ENCODE results near the gene MLX.
"Not testable (repeated sequence)": the region's sequence is repeated elsewhere in the genome, so short reads cannot be mapped to it uniquely, and the experiment has no call there.

Gene MLX

GRCh38 chr17:42536372-42537155 is 30.3 kb upstream of the MLX start:
- peak; percentile 54 for DNase-seq (ENCODE audit: low read depth)

DNA sequence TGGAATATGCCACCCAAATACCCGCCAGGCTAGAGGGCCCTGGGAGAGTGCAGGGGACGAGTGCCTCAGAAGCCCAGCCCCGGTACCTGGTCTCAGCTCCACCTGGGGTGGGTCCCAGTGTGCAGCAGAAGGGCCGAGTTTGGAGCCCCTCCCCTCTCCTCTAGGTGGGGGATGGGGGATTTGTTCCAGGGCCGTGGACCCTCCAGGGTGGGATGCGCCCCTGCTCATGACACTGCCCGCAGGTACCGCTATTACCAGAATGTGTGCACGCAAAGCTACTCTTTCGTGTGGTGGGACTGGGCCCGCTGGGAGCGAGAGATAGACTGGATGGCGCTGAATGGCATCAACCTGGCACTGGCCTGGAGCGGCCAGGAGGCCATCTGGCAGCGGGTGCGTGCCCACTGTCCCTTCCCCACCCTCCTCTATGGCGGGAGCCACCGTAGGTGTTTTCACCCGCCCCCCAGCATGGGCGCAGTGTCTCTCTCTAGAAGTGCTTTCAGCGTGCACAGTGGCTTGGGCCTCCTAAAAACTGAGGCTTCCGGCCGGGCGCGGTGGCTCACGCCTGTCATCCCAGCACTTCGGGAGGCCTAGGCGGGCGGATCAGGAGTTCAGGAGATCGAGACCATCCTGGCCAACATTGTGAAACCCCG is 29.6 kb upstream of the MLX start:
- DNase-seq (ENCODE audit: low read depth), result no peak

DNA sequence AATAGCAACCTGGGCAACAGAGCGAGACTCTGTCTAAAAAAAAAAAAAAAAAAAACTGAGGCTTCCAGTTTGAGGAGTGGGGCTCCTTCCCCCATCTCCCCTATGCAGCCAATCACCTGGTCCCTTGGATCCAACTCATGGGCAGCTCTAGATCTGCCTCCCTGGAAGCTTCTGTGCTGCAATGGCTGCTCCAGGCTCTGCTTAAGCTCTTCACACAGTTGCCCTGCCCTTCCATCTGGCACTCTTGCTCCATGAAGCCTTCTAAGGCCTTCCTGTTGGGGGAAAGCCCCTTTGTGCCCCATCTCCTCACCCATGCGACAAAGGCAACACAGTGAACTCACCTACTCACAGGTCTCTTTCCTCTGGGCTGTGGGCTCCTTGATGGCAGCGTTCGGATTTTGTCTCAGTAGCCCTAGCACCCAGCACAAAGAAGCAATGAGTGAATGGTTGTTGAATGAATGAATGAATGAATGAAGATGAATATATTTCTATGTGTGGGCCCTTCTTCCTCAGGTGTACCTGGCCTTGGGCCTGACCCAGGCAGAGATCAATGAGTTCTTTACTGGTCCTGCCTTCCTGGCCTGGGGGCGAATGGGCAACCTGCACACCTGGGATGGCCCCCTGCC is 29.0 kb upstream of the MLX start:
- no peak for DNase-seq (ENCODE audit: low read depth)

DNA sequence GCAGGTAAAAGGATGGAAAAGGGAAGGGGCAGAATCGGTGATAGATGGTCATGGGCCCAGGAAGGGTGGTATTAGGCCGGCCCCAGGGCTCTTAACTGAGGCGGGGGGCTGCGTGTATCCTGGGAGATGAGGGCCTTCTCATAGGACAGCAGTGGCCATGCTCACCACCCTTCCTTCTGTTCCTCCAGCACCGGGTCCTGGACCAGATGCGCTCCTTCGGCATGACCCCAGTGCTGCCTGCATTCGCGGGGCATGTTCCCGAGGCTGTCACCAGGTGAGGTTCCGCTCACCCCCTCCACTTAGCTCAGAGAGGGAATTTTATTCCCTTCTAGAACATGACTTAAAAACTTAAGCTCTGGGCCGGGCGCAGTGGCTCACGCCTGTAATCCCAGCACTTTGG is 28.4 kb upstream of the MLX start:
- no peak for DNase-seq (ENCODE audit: low read depth)

GRCh38 chr17:42540558-42540957 is 26.3 kb upstream of the MLX start:
- DNase-seq (ENCODE audit: low read depth), result not testable (repeated sequence)

GRCh38 chr17:42541041-42541833 is 25.7 kb upstream of the MLX start:
- DNase-seq (ENCODE audit: low read depth), result no peak

DNA sequence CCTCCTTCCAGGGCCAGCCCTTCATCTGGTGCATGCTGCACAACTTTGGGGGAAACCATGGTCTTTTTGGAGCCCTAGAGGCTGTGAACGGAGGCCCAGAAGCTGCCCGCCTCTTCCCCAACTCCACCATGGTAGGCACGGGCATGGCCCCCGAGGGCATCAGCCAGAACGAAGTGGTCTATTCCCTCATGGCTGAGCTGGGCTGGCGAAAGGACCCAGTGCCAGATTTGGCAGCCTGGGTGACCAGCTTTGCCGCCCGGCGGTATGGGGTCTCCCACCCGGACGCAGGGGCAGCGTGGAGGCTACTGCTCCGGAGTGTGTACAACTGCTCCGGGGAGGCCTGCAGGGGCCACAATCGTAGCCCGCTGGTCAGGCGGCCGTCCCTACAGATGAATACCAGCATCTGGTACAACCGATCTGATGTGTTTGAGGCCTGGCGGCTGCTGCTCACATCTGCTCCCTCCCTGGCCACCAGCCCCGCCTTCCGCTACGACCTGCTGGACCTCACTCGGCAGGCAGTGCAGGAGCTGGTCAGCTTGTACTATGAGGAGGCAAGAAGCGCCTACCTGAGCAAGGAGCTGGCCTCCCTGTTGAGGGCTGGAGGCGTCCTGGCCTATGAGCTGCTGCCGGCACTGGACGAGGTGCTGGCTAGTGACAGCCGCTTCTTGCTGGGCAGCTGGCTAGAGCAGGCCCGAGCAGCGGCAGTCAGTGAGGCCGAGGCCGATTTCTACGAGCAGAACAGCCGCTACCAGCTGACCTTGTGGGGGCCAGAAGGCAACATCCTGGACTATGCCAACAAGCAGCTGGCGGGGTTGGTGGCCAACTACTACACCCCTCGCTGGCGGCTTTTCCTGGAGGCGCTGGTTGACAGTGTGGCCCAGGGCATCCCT is 23.5 kb upstream of the MLX start:
- DNase-seq (ENCODE audit: low read depth), result no peak

GRCh38 chr17:42544874-42545283 is 22.0 kb upstream of the MLX start:
- DNase-seq (ENCODE audit: low read depth), result no peak

- DNase-seq (ENCODE audit: low read depth), result not testable (repeated sequence)
Observed at GRCh38 chr17:42545755-42546505, 21.0 kb upstream of the MLX start.

GRCh38 chr17:42547001-42547461 is 19.9 kb upstream of the MLX start:
- DNase-seq (ENCODE audit: low read depth), result no peak

- no peak for DNase-seq (ENCODE audit: low read depth)
Observed at GRCh38 chr17:42547698-42548069, 19.2 kb upstream of the MLX start.

GRCh38 chr17:42548070-42548837 is 18.6 kb upstream of the MLX start:
- peak; percentile 70 for DNase-seq (ENCODE audit: low read depth)

GRCh38 chr17:42548993-42549755 is 17.7 kb upstream of the MLX start:
- DNase-seq (ENCODE audit: low read depth), result no peak

GRCh38 chr17:42552736-42553135 is 14.2 kb upstream of the MLX start, which contains the start of gene HSD17B1:
Gene HSD17B1, plus strand, starts transcription at chr17:42552923. Its CDS starts 11 bp downstream, at chr17:42552934.
- not testable (repeated sequence) for DNase-seq (ENCODE audit: low read depth)

DNA sequence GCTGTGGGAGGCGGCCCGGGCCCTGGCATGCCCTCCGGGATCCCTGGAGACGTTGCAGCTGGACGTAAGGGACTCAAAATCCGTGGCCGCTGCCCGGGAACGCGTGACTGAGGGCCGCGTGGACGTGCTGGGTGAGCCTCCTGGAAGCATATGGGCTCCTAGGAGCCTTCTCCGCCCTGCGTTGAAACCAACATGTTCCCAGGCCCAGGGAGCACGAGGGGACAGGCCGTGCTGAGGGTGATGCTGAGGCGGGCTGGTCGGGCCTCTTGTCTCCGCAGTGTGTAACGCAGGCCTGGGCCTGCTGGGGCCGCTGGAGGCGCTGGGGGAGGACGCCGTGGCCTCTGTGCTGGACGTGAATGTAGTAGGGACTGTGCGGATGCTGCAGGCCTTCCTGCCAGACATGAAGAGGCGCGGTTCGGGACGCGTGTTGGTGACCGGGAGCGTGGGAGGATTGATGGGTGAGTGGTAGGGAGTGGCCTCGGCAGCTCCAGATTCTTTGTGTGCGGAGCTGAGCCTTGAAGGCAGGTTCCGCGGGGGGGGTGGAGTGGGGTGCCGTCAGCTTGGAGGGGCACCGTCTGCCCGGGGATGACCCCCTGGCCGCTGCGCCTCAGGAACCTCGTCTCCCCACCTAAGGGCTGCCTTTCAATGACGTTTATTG is 13.6 kb upstream of the MLX start:
- DNase-seq (ENCODE audit: low read depth), result no peak

GRCh38 chr17:42553866-42554249 is 13.0 kb upstream of the MLX start:
- no peak for DNase-seq (ENCODE audit: low read depth)

- peak; percentile 57 for DNase-seq (ENCODE audit: low read depth)
Observed at GRCh38 chr17:42554250-42555121, 12.4 kb upstream of the MLX start.
